AG09309 (cell line): ENCODE data around the gene EEF1AKMT3.

ENCODE experiments used
- DNase-seq: peaks from one replicate; pipeline ENCODE4 v3.0.0-alpha.2; 2010; ENCODE audit warnings: low read depth
- H3K4me3 ChIP-seq: 2 replicates; pipeline ENCODE4 v1.5.1; 2011; ENCODE audit warnings: mild to moderate bottlenecking, low read depth, low read length, moderate library complexity; ENCODE audit not compliant: control insufficient read depth
- TF ChIP-seq, protein P1 (sequence below): IDR thresholded peaks from 2 replicates; pipeline ENCODE4 v1.5.1; 2011; ENCODE audit warnings: mild to moderate bottlenecking, low read depth, low read length, inconsistent platforms; ENCODE audit not compliant: insufficient read depth, control insufficient read depth; ENCODE audit errors: missing control alignments

Gene EEF1AKMT3

GRCh38 chr12:57775044-57775443 lies 2.6 kb downstream of the EEF1AKMT3 start:
- DNase-seq, result no peak
- TF ChIP-seq, protein P1, sequence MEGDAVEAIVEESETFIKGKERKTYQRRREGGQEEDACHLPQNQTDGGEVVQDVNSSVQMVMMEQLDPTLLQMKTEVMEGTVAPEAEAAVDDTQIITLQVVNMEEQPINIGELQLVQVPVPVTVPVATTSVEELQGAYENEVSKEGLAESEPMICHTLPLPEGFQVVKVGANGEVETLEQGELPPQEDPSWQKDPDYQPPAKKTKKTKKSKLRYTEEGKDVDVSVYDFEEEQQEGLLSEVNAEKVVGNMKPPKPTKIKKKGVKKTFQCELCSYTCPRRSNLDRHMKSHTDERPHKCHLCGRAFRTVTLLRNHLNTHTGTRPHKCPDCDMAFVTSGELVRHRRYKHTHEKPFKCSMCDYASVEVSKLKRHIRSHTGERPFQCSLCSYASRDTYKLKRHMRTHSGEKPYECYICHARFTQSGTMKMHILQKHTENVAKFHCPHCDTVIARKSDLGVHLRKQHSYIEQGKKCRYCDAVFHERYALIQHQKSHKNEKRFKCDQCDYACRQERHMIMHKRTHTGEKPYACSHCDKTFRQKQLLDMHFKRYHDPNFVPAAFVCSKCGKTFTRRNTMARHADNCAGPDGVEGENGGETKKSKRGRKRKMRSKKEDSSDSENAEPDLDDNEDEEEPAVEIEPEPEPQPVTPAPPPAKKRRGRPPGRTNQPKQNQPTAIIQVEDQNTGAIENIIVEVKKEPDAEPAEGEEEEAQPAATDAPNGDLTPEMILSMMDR, result no peak
- H3K4me3 ChIP-seq, result no peak overlapping the region

- DNase-seq, result no peak
Observed at GRCh38 chr12:57775563-57776246, 3.3 kb downstream of the EEF1AKMT3 start.

GRCh38 chr12:57776247-57776587 lies 3.8 kb downstream of the EEF1AKMT3 start:
- DNase-seq, result no peak
- H3K4me3 ChIP-seq, result no peak overlapping the region
- TF ChIP-seq, protein P1, result no peak

More at GRCh38 chr12:57775563-57776246, 3.3 kb downstream of the EEF1AKMT3 start:
- TF ChIP-seq, protein P1, result no peak
- no peak overlapping the region for H3K4me3 ChIP-seq

GRCh38 chr12:57777367-57777766 lies 5.0 kb downstream of the EEF1AKMT3 start:
- DNase-seq, result no peak
- H3K4me3 ChIP-seq, result no peak overlapping the region
- TF ChIP-seq, protein P1, result no peak

GRCh38 chr12:57777911-57778310 lies 5.5 kb downstream of the EEF1AKMT3 start:
- DNase-seq, result no peak
- TF ChIP-seq, protein P1, result no peak
- H3K4me3 ChIP-seq, result no peak overlapping the region

DNA sequence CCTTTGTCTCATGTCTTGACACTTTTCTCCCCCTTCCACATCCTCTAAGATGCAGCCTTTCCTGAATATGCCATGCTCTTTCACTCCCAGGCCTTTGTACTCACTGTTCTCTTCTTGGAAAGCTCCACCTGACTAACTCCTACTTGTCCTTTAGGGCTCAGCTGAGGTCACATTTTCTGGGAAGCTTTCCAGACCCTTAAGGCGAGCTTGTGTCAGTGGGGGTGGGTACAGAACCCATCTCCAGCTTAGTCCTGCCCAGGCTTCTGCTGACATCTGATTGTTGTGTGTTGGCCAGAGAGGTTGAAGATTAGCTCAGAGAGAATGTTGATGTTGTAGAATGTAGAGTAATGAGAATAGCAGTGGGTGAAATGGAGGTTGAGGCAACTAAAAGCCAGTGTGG lies 7.3 kb downstream of the EEF1AKMT3 start:
- DNase-seq, result no peak
- TF ChIP-seq, protein P1, result no peak
- no peak overlapping the region for H3K4me3 ChIP-seq
